ENCODE data around the gene C20orf173.

DNA sequence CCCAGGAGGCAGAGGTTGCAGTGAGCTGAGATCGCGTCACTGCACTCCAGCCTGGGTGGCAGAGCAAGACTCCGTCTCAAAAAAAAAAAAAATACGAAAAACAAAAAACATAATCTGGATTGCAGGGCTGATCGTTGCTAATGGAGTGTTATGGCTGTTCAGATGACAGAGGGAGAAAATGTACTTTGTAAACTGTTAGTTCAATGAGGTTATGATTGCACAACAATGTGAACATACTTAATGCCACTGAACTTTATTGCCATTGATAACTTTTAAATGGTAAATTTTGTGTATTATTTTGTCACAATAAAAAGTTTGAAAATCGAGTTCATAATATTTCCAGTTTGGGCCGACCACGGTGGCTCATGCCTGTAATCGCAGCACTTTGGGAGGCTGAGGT is 10.5 kb downstream of the C20orf173 start:
- TF ChIP-seq, protein P1, sequence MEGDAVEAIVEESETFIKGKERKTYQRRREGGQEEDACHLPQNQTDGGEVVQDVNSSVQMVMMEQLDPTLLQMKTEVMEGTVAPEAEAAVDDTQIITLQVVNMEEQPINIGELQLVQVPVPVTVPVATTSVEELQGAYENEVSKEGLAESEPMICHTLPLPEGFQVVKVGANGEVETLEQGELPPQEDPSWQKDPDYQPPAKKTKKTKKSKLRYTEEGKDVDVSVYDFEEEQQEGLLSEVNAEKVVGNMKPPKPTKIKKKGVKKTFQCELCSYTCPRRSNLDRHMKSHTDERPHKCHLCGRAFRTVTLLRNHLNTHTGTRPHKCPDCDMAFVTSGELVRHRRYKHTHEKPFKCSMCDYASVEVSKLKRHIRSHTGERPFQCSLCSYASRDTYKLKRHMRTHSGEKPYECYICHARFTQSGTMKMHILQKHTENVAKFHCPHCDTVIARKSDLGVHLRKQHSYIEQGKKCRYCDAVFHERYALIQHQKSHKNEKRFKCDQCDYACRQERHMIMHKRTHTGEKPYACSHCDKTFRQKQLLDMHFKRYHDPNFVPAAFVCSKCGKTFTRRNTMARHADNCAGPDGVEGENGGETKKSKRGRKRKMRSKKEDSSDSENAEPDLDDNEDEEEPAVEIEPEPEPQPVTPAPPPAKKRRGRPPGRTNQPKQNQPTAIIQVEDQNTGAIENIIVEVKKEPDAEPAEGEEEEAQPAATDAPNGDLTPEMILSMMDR (IDR thresholded peaks at IDR 0.05): no peak
- TF ChIP-seq, protein P2, sequence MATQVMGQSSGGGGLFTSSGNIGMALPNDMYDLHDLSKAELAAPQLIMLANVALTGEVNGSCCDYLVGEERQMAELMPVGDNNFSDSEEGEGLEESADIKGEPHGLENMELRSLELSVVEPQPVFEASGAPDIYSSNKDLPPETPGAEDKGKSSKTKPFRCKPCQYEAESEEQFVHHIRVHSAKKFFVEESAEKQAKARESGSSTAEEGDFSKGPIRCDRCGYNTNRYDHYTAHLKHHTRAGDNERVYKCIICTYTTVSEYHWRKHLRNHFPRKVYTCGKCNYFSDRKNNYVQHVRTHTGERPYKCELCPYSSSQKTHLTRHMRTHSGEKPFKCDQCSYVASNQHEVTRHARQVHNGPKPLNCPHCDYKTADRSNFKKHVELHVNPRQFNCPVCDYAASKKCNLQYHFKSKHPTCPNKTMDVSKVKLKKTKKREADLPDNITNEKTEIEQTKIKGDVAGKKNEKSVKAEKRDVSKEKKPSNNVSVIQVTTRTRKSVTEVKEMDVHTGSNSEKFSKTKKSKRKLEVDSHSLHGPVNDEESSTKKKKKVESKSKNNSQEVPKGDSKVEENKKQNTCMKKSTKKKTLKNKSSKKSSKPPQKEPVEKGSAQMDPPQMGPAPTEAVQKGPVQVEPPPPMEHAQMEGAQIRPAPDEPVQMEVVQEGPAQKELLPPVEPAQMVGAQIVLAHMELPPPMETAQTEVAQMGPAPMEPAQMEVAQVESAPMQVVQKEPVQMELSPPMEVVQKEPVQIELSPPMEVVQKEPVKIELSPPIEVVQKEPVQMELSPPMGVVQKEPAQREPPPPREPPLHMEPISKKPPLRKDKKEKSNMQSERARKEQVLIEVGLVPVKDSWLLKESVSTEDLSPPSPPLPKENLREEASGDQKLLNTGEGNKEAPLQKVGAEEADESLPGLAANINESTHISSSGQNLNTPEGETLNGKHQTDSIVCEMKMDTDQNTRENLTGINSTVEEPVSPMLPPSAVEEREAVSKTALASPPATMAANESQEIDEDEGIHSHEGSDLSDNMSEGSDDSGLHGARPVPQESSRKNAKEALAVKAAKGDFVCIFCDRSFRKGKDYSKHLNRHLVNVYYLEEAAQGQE (IDR thresholded peaks at IDR 0.05; ENCODE audit: insufficient read depth in 1 of 2, low read depth in 2 of 2, low read length in 1 of 2): no peak
- no peak for TF ChIP-seq POLR2AphosphoS5 (IDR thresholded peaks at IDR 0.05; ENCODE audit: low read depth, low read length)
- TF ChIP-seq SIN3A (IDR thresholded peaks at IDR 0.05; ENCODE audit: borderline replicate concordance, insufficient read depth, low read depth, low read length): no peak
- no peak for TF ChIP-seq TCF7L2 (IDR thresholded peaks at IDR 0.05; ENCODE audit: low read depth, low read length)

Measured in Panc1 (cell line).